OCI-LY7 (cell line): ENCODE data around the gene RAB35. TPM values are rescaled to one million over a fixed set of nuclear protein-coding genes. Genes with fewer than 3 reads are reported as not detected.

Experiments
- BruUV-seq: library from RNA; stranded (reverse); fragments of 400-500 nt; replicated peaks from 2 replicates; lab custom pipeline; 2021; lab: Mats Ljungman, UMichigan
- CTCF ChIA-PET: fragments of 300-600 bp; sonication (Branson Sonifier 250); formaldehyde crosslinking; loops from one replicate; lab custom pipeline; 2022; ENCODE audit warnings: antibody characterized with exemption; ENCODE audit not compliant: unreplicated experiment; lab: Charles Lee
- POLR2A ChIA-PET: fragments of 300-600 bp; sonication (Branson Sonifier 250); formaldehyde crosslinking; loops from one replicate; lab custom pipeline; 2022; ENCODE audit warnings: antibody characterized with exemption; lab: Charles Lee
- DNase-seq: peaks from one replicate; pipeline ENCODE4 v3.0.0-alpha.2; 2015; ENCODE audit warnings: low spot score
- H2AFZ ChIP-seq: fragments of 200-600 bp; sonication (generic), shearing (Covaris generic); 2 replicates; pipeline ENCODE4 v1.6.1; 2014; ENCODE audit warnings: mild to moderate bottlenecking, antibody characterized with exemption, low read length, moderate library complexity
- H3K27ac ChIP-seq: fragments of 200-600 bp; sonication (generic); 2 replicates; pipeline ENCODE4 v1.5.1; 2014; ENCODE audit warnings: mixed run types, low read depth, mild to moderate bottlenecking, moderate library complexity, low read length, inconsistent platforms; ENCODE audit not compliant: poor library complexity, severe bottlenecking
- H3K36me3 ChIP-seq: fragments of 200-600 bp; sonication (generic); 2 replicates; pipeline ENCODE4 v1.6.1; 2014; ENCODE audit warnings: mild to moderate bottlenecking, antibody characterized with exemption, low read length, moderate library complexity, mixed read lengths; ENCODE audit not compliant: insufficient read depth
- H3K4me1 ChIP-seq: fragments of 200-600 bp; sonication (generic); 2 replicates; pipeline ENCODE4 v1.5.1; 2014; ENCODE audit warnings: mild to moderate bottlenecking, low read length; ENCODE audit not compliant: insufficient read depth, poor library complexity, severe bottlenecking
- H3K4me2 ChIP-seq: fragments of 200-600 bp; sonication (generic); 2 replicates; pipeline ENCODE4 v1.6.1; 2014; ENCODE audit warnings: mild to moderate bottlenecking, low read length
- H3K4me3 ChIP-seq: fragments of 200-600 bp; sonication (generic); 2 replicates; pipeline ENCODE4 v1.5.1; 2014; ENCODE audit warnings: mild to moderate bottlenecking, low read depth, low read length; ENCODE audit not compliant: poor library complexity, severe bottlenecking
- H3K79me2 ChIP-seq: fragments of 200-600 bp; sonication (generic); 2 replicates; pipeline ENCODE4 v1.6.1; 2016; ENCODE audit warnings: low read depth, mild to moderate bottlenecking, low read length, moderate library complexity, mixed read lengths; ENCODE audit not compliant: insufficient read depth
- H3K9me2 ChIP-seq: fragments of 200-600 bp; sonication (generic); 2 replicates; pipeline ENCODE4 v1.6.1; 2016; ENCODE audit warnings: mild to moderate bottlenecking, low read length, mixed read lengths; ENCODE audit not compliant: insufficient read depth
- H3K9me3 ChIP-seq: fragments of 200-600 bp; sonication (generic); 2 replicates; pipeline ENCODE4 v1.6.1; 2014; ENCODE audit warnings: mild to moderate bottlenecking, mixed run types, low read length, mixed read lengths
- H4K20me1 ChIP-seq: fragments of 200-600 bp; sonication (generic); 2 replicates; pipeline ENCODE4 v1.6.1; 2014; ENCODE audit warnings: mild to moderate bottlenecking, antibody characterized with exemption, low read length, moderate library complexity, mixed read lengths; ENCODE audit not compliant: insufficient read depth
- CTCF ChIP-seq: fragments of 200-600 bp; sonication (generic); conservative IDR thresholded peaks from 2 replicates; pipeline ENCODE4 v1.5.1; 2014; ENCODE audit warnings: mild to moderate bottlenecking, antibody characterized with exemption, low read length, moderate library complexity, mixed read lengths
- EZH2phosphoT487 ChIP-seq: fragments of 200-600 bp; sonication (generic); IDR thresholded peaks from 2 replicates; pipeline ENCODE4 v1.6.1; 2018; ENCODE audit warnings: low read depth, borderline replicate concordance, mild to moderate bottlenecking, mixed run types, antibody characterized with exemption, low read length, moderate library complexity, mixed read lengths
- intact Hi-C: fragments of 100-400 bp; cut with micrococcal nuclease; formaldehyde crosslinking; loops from one replicate; pipeline ENCODE4 v1.10.0; 2022; ENCODE audit not compliant: unreplicated experiment
- total RNA-seq, 2 experiments: library from RNA; depleted of rRNA in 1 of 2; stranded (reverse); fragments of >200 nt in 1 of 2; shearing (Covaris generic) in 1 of 2; gene quantifications; 2 replicates each; pipeline ENCODE4 v1.2.3, GENCODE V29; 2014 to 2022

The RAB35 gene
- total RNA-seq, 2 experiments from 2014 or later, result 42.2 to 85.9 TPM

- DNase-seq, result no peak
- ChIA-PET CTCF (interaction anchor here (0.6 kb wide), 1 partner anchor 15 kb away, joined by 3 read pairs; no protein-coding TSS in a partner anchor), POLR2A (interaction anchor here (0.5 to 1.0 kb wide), 2 partner anchors 15 to 20 kb away, joined by 3 to 6 read pairs; no protein-coding TSS in a partner anchor)
- Histone ChIP-seq H3K9me2 (no peaks in the 10 kb centered on the region), H3K4me3 (no peak overlapping the region), H3K9me3 (no peaks in the 10 kb centered on the region), H3K4me1 (peaks cover 33% of the 10 kb centered on the region), H2AFZ (no peak overlapping the region), H3K4me2 (no peak overlapping the region), H4K20me1 (no peaks in the 10 kb centered on the region), H3K27ac (peak overlapping the region; percentile 92), H3K36me3 (peaks cover 96% of the 10 kb centered on the region), H3K79me2 (no peaks in the 10 kb centered on the region)
- intact Hi-C loops, result loop anchor here (5.0 kb wide), 1 partner anchor 33 kb away; no protein-coding TSS in a partner anchor
- no TSS peak for BruUV-seq
- no peak for TF ChIP-seq CTCF
- TF ChIP-seq EZH2phosphoT487, result no peak
Observed at GRCh38 chr12:120134307-120134980, 17.9 kb upstream of the RAB35 start.

DNA sequence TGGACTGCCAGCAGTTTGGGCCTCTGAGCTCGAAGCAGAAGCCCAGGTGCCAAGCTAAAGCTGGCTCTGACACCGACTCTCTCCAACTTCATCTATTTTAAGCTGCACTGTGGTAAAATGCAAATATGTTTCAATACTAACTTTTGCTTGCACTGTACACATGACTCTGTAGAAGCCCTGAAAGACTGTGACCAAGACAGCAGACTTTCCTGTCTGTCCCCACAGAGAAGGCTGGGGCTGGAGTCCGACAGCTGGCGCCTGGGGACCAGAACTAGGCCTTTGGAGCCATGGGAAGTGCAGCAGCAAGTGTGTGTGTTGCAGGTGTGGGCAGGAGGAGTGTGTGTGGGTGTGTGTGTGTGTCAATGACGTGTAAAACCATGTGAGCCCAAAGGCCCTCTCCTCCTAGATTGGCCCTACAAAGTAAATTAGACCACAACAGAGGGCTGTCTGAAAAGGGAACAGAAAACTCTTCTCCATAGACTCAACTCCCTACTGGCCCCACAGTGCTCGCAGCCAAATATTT is 16.4 kb upstream of the RAB35 start:
- Histone ChIP-seq H3K27ac (peak overlapping the region; percentile 92), H3K9me3 (no peaks in the 10 kb centered on the region), H2AFZ (no peak overlapping the region), H3K36me3 (peaks cover 95% of the 10 kb centered on the region), H3K4me3 (peak overlapping the region; percentile 39), H3K4me1 (peaks cover 33% of the 10 kb centered on the region), H3K4me2 (peak overlapping the region; percentile 81), H3K9me2 (no peaks in the 10 kb centered on the region), H3K79me2 (no peaks in the 10 kb centered on the region), H4K20me1 (no peaks in the 10 kb centered on the region)
- POLR2A ChIA-PET, result interaction anchor here (0.6 to 3.5 kb wide), 12 partner anchors 10 to 192 kb away, joined by 3 to 48 read pairs (median 4); partner anchors contain the start of genes RAB35 and RPLP0
- no TSS peak for BruUV-seq
- CTCF ChIA-PET, result interaction anchor here (0.5 to 0.9 kb wide), 2 partner anchors 20 to 22 kb away, joined by 3 read pairs; no protein-coding TSS in a partner anchor
- TF ChIP-seq EZH2phosphoT487, result no peak
- intact Hi-C loops, result loop anchor here (1.0 to 5.0 kb wide), 3 partner anchors 11 to 46 kb away; no protein-coding TSS in a partner anchor
- peak; percentile 83 for DNase-seq

DNA sequence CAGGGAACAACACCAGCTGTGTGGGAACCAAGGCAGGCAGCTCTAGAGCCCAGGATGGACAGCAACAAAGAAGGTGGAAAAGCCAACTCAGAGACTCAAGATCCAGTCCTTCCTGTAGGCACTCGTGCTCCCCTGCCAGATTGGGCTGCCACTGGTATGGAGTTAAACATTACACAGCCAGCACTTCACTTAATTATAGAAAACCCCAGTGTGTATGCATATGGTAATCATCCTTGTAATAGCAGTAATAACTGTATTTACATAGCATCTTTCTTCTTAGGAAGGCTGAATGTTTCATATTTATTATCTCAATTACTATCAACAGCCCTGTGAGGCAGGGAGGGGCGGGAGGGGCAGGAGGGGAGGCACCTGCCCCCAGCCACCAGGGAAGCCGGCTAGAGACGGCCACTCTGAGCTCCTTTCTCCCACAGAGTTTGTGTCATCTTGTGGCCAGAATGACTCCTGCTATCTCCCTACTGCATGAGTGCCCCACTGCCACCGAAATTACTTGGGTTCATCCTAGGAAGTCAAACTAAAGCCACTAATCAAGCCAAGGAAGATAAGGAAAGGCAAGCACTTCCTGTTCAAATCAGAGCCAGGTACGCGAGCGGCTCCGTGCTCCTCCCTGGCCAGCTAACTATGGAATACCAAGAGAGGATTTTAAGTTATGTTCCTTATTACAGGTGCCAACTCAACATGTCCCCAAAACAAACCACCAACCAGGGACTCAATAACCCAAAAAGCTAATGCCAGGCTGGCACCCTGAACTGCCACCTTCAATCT is 15.7 kb upstream of the RAB35 start:
- ChIA-PET POLR2A (interaction anchor here (0.6 to 3.5 kb wide), 12 partner anchors 10 to 192 kb away, joined by 3 to 48 read pairs (median 4); partner anchors contain the start of genes RAB35 and RPLP0), CTCF (interaction anchor here (0.9 kb wide), 2 partner anchors 22 to 35 kb away, joined by 3 to 7 read pairs; no protein-coding TSS in a partner anchor)
- H3K36me3 ChIP-seq, result peaks cover 95% of the 10 kb centered on the region
- H3K9me2 ChIP-seq, result no peaks in the 10 kb centered on the region
- no peaks in the 10 kb centered on the region for H3K9me3 ChIP-seq
- no peak overlapping the region for H2AFZ ChIP-seq
- intact Hi-C loops, result loop anchor here (1.0 to 5.0 kb wide), 2 partner anchors 10 to 35 kb away; no protein-coding TSS in a partner anchor
- TF ChIP-seq EZH2phosphoT487, result no peak
- no peak for TF ChIP-seq CTCF
- H3K4me3 ChIP-seq, result peak overlapping the region; percentile 39
- no peaks in the 10 kb centered on the region for H3K79me2 ChIP-seq
- no TSS peak for BruUV-seq
- H4K20me1 ChIP-seq, result no peaks in the 10 kb centered on the region
- DNase-seq, result no peak
- H3K27ac ChIP-seq, result peak overlapping the region; percentile 92
- peak overlapping the region; percentile 81 for H3K4me2 ChIP-seq
- H3K4me1 ChIP-seq, result peaks cover 33% of the 10 kb centered on the region
